ENCODE data around the gene FKBP6.
"Not testable (repeated sequence)": the region's sequence is repeated elsewhere in the genome, so short reads cannot be mapped to it uniquely, and the experiment has no call there.

Gene FKBP6

DNA sequence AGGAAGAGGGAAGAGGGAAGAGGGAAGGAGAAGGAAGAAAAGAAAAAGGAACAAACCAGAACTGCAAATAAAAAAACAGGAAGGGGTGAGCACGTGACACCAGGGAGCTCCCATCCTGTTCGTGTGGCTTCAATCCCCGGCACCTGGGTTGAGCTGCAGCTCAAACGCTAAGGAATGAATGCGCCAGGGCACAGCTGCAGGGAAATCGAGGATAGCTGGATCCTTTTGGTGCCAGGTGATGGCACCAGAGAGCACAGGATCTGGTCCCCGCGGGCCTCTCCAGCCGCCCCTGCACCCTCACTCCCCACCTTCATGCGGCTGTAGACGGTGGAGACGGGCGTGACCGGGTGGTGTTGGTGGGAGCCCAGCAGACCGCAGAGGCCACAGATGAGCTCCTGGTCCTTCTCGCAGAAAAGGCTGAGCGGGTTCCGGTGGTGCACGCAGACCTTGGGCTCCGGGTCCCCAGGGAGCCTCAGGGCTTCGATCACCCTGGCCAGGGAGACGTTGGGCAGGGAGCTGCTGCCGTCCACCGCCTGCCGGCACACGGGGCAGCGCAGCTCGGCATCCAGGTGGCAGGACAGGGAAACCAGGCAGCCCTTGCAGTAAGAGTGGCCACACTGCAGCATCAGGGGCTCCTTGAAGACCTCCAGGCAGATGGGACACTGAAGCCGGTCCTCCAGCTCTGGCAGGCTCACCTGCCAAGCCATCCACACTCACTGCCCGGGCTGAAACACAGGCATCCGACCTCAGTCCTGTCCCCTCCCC, 3.7 kb upstream of the FKBP6 start:
- DNase-seq (ENCODE audit: low read depth in 2 of 2), result peak; percentile 19 to 26

DNA sequence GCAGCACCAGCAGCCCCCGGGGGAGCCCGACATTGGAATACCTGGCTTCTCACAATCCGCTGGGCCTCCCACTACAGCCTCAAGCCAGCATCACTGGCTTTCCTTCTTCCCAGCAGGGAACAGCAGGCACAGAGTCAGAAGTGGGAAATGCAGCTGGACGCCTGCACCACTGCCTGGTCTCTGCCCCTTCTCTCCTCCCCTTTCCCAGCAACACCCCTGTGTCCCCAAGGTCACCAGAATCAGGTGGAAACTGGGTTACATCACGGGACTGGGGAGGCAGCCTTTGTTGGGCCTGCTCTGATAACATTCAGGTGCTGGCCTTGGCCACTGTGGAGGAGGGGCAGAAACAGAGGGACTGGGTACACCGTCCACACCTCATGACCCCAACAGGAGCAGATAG, 2.5 kb upstream of the FKBP6 start:
- not testable (repeated sequence) for DNase-seq (ENCODE audit: low read depth in 2 of 2)

DNA sequence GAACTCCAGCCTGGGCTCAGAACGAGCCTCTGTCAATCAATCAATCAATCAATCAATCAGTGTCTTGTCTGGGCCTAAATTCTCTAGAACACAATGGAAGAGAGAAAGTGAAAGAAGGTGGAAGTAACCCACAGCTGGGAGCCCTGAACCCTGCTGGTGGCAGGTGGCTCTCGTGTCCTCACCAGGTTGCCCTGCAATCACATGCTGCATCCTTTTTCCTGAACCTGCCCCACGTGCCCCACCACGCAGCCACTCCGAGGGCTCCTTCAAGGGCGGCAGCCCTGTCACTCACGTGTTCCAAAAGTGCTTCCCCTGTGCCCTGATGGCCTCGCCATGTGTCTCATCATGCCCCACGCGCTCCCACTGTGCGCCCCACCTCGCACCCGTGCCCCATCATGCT, 512 bp upstream of the FKBP6 start:
- DNase-seq (ENCODE audit: low read depth in 2 of 2), result not testable (repeated sequence)

DNA sequence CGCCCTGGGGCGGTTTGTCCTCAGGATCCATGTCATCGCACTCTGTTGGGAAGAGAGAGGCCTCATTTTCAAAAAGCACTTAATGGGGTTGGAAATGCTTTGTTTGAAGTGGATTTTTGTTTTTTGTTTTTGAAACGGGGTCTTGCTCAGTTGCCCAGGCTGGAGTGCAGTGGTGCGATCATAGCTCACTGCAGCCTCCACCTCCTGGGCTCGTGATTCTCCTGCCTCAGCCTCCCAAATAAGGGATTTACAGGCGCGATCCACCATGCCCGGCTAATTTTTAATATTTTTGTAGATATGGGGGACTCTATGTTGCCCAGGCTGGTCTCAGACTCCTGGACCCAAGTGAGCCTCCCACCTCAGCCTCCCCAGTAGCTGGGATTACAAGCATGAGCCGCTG, 735 bp downstream of the FKBP6 start:
- no peak for DNase-seq (ENCODE audit: low read depth in 2 of 2)

DNA sequence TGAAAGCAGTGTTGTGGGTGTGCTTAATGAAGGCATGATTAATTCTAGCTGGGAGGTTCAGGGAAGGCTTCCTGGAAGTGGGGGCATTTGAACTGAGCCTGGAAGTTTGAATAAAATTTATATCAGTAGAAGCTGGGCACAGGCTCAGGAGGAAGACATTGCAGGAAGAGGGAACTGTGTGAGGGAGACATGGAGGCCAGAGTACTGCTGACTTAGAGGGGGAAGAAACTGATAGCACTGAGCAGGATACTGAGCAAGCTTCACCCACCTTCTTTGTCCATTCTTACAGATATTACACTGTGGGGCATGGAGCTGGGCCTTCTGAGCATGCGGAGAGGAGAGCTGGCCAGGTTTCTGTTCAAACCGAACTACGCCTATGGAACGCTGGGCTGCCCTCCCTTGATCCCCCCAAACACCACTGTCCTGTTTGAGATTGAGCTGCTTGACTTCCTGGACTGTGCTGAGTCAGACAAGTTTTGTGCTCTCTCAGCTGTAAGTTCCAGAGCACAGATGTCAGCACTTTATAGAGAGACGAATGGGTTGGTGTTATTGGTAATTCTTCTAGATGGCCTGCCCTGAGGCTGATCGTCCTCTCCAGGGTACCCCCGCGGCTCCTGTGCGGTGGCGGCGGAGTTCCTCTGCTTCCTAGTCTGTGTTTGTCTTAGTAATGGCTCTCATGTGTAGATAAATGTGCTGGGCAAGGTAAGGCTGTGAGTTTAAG, 2.1 kb downstream of the FKBP6 start:
- no peak for DNase-seq (ENCODE audit: low read depth in 2 of 2)

DNA sequence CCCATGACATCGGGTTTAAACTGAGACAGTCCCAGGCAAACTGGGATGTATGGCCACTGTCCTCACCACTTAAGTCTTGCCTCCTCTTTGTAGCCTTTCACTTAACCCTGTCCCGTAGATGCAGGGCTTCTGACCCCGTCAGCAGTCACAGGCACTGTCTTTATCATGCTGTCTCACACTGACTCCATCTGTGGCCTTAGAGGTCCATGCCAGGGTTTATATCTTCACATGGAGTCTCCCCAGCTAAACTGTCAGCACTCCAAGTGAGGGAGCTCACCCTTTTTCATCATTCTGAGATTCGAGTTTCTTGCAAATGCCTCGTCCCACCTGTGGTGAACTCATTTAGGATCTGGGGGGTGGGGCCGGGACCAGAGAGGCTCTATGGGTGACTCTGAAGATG, 2.8 kb downstream of the FKBP6 start:
- no peak for DNase-seq (ENCODE audit: low read depth in 2 of 2)

DNA sequence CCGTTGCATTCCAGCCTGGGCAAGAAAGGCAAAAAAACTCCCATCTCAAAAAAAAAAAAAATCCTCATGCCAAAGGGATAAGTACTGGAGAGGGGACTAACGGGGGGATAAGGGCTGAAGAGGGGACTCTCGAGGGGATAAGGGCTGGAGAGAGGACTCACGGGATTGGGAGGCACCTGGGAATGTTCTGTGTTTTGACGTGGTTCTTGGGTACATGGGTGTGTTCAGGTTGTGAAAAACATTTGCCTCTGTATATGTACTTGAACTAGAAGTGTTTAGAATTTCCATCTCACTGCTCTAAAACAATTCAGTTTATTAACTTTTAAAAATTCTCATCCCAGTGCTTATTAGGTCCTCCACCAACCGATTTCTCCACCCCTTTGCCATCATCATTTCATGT, 4.5 kb downstream of the FKBP6 start:
- DNase-seq (ENCODE audit: low read depth in 2 of 2), result no peak

DNA sequence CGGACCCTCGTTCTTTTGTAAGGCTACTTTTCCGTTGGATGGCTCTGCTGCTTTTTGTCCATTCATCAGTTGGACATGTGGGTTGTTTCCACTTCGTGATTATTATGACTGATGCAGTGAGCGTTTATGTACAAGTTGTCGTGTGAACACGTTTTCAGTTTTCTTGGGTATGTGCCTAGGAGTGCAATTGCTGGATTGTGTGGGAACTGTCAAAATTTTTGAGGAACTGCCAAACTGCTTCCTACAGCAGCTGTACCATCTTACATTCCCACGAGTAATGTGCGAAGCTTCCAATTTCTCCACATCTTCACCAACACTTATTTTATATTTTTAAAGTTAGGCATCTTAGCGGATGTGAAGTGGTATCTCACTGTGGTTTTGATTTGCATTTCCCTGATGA, 10.4 kb downstream of the FKBP6 start:
- DNase-seq (ENCODE audit: low read depth in 2 of 2), result no peak

DNA sequence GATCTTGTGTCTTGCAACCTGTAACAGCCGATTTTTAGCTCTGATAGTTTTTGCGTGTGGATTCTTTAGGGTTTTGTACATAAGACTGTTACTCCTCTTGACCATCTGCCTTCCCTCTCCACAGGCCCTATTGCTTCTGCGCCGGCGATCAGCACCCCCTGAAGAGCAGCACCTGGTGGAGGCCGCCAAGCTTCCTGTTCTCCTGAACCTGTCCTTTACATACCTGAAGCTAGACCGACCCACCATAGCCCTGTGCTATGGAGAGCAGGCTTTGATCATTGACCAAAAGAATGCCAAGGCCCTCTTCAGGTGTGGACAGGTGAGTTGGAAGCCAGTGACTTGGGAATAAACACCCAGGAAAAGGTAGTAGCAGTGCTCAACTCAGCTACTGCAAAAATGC, 12.6 kb downstream of the FKBP6 start:
- no peak for DNase-seq (ENCODE audit: low read depth in 2 of 2)

DNA sequence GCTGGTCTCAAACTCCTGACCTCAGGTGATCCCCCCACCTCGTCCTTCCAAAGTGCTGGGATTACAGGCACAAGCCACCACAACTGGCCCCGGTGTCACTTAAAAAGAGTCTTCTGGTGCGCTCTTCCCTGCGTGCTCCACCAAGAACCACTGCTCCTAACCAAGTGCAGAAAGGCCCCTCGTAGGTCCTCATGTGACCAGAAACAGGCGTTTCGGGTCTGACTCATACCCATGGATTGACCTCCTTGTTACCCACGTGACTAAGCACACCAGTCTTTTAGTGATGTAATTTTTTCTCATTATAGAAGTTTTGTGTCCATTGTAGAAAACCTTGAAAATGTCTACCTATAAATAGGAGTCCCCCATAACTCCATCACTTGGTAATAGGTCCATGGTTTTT, 13.9 kb downstream of the FKBP6 start:
- no peak for DNase-seq (ENCODE audit: low read depth in 2 of 2)

DNA sequence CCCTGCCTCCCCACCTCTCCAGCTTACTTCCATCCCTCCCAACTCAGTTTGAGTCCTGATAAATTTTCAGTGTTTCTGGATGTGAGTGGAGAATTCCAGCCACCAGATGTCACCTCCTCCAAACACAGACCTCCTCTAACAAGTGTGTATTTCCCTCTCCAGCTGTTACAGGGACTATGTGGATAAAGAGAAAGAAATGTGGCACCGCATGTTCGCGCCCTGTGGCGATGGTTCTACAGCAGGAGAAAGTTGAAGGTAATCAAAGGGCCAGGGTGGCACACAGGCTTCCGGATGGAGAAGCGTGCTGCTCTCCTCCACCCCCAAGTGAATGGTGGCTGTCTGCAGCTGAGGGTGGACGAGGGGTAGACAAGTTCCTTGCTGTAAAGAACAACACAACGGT, 14.7 kb downstream of the FKBP6 start:
- DNase-seq (ENCODE audit: low read depth in 2 of 2), result no peak

DNA sequence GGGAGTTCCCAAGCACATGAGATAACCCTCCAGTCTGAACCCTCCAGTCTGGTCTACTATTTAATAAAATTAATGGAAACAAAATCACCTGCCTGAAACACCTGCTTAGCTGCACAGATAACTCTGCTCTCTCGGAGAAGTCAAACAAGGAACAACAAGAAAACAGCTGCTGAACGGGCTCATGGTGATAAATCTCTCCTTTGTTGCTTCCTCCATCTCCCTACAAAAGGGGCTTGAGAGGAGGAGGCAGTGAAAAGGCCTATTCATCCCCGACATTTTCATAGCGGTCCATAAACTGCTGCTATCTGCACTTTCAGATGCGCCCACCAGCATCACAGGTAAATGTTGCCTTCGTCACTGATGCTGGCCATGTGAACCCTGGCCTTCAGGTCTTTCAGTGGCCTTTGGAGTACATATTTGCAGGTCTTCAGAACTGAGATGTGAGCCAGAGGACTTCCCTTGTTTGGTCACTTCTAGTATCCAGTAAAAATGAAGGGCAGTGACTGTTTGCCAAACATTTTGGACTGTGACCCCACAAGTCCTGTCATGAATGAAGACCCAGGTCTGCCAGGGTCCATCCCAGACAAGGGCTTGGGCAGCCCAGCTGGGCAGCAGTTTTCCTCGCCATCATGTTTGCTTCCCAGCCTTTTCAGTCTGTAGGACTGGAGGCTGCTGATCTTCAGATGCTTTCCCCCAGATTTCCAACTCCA, 15.9 kb downstream of the FKBP6 start:
- DNase-seq (ENCODE audit: low read depth in 2 of 2), result no peak

DNA sequence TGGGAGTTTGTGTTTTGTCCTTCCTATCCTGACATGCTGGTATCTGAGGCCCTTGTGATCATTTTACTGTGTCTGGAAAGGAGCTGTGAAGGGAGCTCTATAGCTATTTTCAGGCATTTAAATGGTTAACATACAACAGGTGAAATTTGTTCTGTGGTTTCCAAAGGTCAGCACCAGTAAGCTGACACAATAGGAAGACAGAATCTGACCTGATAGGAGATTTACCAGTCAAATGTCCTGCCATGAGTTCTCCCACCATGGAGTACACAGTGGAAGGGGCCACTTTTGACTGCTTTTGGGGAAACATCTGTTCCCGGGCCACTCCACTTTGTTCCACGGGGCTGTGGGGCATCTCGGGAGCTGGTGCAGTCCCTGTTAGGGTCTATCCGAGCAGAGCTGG, 17.6 kb downstream of the FKBP6 start:
- DNase-seq (ENCODE audit: low read depth in 2 of 2), result no peak

DNA sequence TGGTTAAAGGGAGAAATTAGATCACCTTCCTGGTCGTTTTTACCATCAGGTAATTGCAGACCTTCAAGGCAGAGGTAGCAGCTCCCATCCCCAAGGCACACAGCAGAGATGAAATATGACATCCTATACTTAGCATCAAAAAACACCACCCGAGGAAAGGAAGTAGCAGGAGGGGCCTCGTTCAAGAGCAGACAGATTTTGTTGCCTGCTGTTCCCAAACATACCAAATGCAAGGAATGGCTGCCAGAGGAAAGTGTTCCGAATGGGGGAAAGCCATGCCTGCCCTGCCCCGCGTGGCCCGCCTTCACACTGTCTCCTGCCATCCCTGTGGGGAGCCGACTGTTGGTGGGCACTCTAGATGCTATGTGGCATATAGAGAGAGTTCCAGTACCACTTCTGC, 18.0 kb downstream of the FKBP6 start:
- no peak for DNase-seq (ENCODE audit: low read depth in 2 of 2)

DNA sequence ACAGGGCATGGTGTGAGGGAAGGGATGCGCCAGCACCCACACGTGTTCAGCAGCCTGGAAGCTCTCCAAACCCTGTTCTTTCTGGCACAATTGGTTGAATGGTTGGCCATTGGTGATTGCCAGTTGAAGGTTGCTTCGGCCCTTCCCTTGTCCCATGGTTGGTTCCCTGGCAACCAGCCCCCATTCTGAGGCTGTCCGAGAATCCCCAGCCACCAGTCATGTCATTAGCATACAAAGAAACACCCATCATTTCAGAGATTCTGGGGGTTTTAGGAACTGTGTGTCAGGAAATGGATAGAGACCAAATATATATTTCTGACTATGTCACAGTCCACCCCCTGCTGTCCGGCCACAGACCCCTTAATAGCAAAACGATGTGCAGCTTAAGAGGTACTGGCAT, 21.8 kb downstream of the FKBP6 start:
- no peak for DNase-seq (ENCODE audit: low read depth in 2 of 2)

DNA sequence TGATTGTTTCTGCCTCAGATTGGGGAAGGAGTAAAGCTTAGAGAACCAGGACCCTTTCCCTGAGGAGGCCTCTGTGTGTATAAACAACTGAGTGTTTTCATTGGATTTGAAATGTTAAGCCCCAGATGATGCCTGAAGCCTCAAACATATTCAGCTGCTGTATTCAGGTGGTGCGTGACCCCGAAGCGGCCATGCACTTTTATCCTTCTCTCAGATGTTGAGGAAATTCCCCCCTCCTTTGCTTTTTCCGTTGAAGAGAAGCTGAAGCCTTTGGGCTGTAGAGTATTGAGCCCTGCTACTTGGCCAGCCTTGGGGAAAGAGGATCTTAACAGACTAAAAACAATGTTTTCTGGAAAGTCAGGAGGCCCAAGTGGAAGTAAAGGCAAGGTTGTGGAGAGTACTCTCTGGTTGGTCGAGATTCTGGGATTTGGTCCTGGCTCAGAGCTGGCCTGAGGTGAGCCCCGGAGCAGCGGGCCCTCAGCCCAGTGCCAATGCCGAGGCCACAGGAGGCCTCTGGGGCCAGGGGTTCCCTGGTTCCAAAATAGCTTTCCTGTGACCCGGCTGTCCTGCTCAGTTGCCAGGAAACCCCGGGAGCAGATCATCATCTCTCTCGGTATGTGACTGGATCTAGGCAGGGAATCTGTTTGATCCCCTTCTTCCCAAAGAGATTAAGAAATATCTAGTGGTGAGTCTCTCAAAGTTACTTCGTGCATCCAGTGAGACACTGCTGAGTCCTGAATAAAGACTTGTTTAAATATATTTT, 22.5 kb downstream of the FKBP6 start:
- no peak for DNase-seq (ENCODE audit: low read depth in 2 of 2)

DNA sequence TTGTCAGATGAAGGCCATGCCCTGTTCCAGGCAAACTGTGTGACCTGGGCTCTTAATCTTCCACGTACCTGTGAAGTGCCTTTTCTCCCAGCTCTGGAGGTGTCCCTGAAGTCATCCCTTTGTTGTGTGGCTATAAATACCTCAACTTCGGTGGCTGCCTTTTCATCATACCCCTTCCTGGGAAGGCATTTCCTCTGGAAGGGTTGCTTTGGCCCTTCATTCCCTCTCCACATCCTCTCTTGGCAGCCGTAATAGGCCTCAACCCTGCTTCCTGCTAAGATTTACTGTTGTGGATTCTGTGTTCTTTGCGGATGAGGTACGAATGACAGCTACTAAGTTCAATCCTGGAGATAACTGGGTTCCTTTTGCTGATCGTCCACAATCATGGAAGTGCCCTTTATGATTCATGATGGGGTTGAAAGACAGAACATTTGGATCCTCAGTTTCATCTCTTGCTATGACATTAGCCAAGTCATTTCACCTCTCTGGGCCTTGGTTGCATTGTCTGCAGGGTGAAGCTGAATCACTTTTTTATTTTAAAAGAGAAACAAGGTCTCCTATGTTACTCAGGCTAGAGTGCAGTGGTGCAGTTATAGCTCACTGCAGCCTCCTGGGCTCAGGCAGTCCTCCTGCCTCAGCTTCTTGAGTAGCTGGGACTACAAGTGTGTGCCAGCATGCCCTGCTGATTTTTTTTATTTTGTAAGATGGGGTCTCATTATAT, 23.6 kb downstream of the FKBP6 start:
- DNase-seq (ENCODE audit: low read depth in 2 of 2), result no peak

DNA sequence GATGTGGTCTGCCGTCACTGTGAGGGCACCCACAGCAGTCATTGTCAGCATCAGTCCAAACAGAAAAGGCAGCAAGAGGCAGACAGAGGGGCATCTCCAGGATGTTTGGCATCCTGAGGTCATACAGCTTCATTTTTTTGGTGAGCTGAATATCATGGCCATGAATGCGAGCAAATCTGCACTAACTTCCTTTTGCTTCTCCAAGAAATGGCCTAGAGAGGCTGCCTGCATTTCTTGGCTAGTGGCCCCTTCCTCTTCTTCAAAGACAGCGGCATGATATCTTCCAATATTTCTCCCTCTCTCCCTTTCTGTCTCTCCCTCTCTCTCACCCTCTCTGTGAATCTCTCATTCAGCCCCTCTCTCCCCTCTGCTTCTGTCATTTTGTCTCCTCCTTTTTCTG, 24.8 kb downstream of the FKBP6 start:
- no peak for DNase-seq (ENCODE audit: low read depth in 2 of 2)

DNA sequence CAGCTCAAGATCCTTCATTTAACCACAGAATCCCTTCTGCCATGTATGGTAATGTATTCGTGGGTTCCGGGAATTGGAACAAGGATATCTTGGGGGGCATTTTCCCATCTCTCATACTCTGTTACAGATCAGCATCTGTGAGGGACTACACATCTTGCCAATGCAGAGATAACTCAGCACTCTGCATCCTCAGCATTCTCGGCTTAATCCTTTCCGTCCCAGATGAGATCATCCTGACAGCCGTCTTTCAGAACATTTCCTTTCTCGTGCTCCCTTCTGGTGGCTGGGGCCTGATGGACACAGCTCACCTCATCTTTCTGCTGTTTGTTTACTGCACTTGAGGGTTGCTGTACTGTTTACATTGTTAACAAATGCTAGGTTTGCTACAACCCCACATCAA, 25.3 kb downstream of the FKBP6 start:
- DNase-seq (ENCODE audit: low read depth in 2 of 2), result no peak

DNA sequence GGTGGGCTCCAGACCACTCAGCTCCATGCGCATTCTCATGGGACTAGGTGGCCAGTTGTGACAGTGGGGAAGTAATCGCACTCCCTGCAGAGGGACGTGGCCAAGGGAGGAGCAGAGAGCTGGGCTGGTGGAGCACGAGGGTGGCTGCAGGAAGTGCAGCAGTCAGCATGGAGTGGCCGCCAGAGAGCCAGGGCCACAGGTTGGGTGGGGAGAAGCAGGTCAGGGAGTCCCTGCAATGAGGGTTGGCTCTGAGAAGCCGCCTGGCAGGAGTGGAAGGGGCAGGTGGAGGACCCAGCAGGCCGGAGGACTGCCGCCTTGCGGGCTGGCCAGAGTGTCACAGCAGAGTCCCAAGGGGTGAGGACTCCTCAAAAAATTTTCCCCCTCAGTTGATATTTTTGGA, 26.2 kb downstream of the FKBP6 start:
- no peak for DNase-seq (ENCODE audit: low read depth in 2 of 2)

DNA sequence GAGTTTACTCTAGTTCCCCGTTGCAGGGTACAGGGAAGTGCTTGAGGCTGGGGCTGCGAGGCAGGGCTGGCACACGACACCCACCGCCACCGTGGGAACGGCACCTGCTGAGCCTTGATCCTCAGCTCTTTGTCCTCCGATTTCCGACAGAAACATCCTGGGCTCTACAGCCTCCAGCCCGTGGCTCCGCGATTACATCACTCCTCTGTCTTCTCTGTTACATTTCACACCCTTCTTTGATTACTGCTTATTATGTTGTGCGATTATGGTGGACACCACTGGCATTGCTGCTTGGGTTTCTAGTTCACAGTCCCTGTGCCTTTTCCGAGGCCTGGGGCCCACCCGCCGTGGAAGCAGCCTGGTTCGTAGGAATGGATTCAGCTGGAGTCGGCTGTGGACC, 26.9 kb downstream of the FKBP6 start:
- no peak for DNase-seq (ENCODE audit: low read depth in 2 of 2)

DNA sequence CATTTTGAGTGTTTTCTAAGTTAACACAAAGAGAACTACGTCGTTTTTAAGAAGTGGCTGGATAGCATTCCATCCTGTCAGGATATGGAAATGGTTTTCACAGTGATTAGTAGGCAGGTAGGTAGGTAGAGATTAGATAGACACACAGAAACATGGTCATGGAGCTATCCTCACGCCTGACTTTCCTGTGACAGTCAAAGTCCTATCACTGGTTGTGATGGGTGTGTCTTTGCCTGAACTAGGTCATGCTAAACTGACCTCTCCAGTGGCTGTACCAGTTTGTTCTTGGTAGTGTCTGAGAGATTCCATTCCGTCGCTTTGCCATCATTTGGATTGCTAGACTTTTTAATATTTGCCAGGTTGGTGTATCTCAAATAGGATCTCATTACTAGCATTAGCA, 28.2 kb downstream of the FKBP6 start:
- DNase-seq (ENCODE audit: low read depth in 2 of 2), result no peak
